DND-41 (cell line): ENCODE measurements around the gene BCL3.

Experiments used
- ATAC-seq: fragments of 200-7000 bp; cut with Tn5 transposase; 3 replicates; pipeline ENCODE4 v1.9.1; 2021; ENCODE audit warnings: low read depth; ENCODE audit not compliant: insufficient read depth
- DNase-seq: peaks from one replicate; pipeline ENCODE4 v3.0.0-alpha.2; 2020
- H2AFZ ChIP-seq: 2 replicates; pipeline ENCODE4 v1.6.0; 2012; ENCODE audit warnings: low read depth, low read length
- H3K27ac ChIP-seq: 2 replicates; pipeline ENCODE4 v1.5.1; 2012; ENCODE audit warnings: low read length, inconsistent platforms
- H3K27me3 ChIP-seq: fragments of 200-600 bp; sonication (generic); 2 replicates; pipeline ENCODE4 v1.6.0; 2012; ENCODE audit warnings: low read length, mild to moderate bottlenecking, inconsistent platforms; ENCODE audit not compliant: insufficient read depth, poor library complexity
- H3K36me3 ChIP-seq: 2 replicates; pipeline ENCODE4 v1.5.1; 2012; ENCODE audit warnings: low read length, inconsistent platforms; ENCODE audit not compliant: insufficient read depth
- H3K4me1 ChIP-seq: 2 replicates; pipeline ENCODE4 v1.5.1; 2012; ENCODE audit warnings: mild to moderate bottlenecking, low read length; ENCODE audit not compliant: insufficient read depth
- H3K4me2 ChIP-seq: 2 replicates; pipeline ENCODE4 v1.6.0; 2012; ENCODE audit warnings: mild to moderate bottlenecking, moderate library complexity, low read length, inconsistent platforms; ENCODE audit not compliant: insufficient read depth
- H3K4me3 ChIP-seq, 2 experiments: fragments of 200-600 bp in 1 of 2; shearing (Covaris generic) in 1 of 2; 2 replicates each; pipeline ENCODE4 v1.5.1; 2012 to 2016; ENCODE audit warnings: inconsistent platforms in 2 of 2, low read length in 2 of 2, mild to moderate bottlenecking in 2 of 2, low read depth in 1 of 2, moderate library complexity in 1 of 2
- H3K79me2 ChIP-seq: 2 replicates; pipeline ENCODE4 v1.6.0; 2012; ENCODE audit warnings: low read length, inconsistent platforms; ENCODE audit not compliant: insufficient read depth
- H3K9ac ChIP-seq: 2 replicates; pipeline ENCODE4 v1.6.0; 2012; ENCODE audit warnings: low read depth, mild to moderate bottlenecking, inconsistent platforms, low read length, moderate library complexity
- H3K9me3 ChIP-seq: 2 replicates; pipeline ENCODE4 v1.5.1; 2012; ENCODE audit warnings: low read length, moderate library complexity, mild to moderate bottlenecking, inconsistent platforms; ENCODE audit not compliant: insufficient read depth, severe bottlenecking
- H4K20me1 ChIP-seq: 2 replicates; pipeline ENCODE4 v1.6.0; 2012; ENCODE audit warnings: low read length; ENCODE audit not compliant: insufficient read depth
- CTCF ChIP-seq: IDR thresholded peaks from 2 replicates; pipeline ENCODE4 v1.5.1; 2012; ENCODE audit warnings: borderline replicate concordance, low read length, moderate library complexity, mild to moderate bottlenecking; ENCODE audit not compliant: poor library complexity, severe bottlenecking; ENCODE audit errors: extremely low read depth
- EZH2 ChIP-seq: IDR thresholded peaks from 3 replicates; pipeline ENCODE4 v1.6.1; 2012; ENCODE audit warnings: borderline replicate concordance, low read depth, mild to moderate bottlenecking, moderate library complexity, low read length, inconsistent platforms; ENCODE audit not compliant: severe bottlenecking

Gene BCL3

GRCh38 chr19:44725251-44725650, 23.3 kb upstream of the BCL3 start:
- H3K36me3 ChIP-seq: no peaks in the 10 kb centered on the region
- ATAC-seq: no peak

GRCh38 chr19:44725684-44726083, 22.8 kb upstream of the BCL3 start:
- Histone ChIP-seq H4K20me1 (peaks cover 8% of the 10 kb centered on the region; the same call in 1 of the 2 replicates), H2AFZ (no peak overlapping the region), H3K27ac (no peak overlapping the region), H3K9ac (no peak overlapping the region), H3K4me2 (no peak overlapping the region), H3K36me3 (no peaks in the 10 kb centered on the region), H3K4me1 (peaks cover 7% of the 10 kb centered on the region), H3K79me2 (no peaks in the 10 kb centered on the region), H3K9me3 (no peaks in the 10 kb centered on the region), H3K4me3 (no peak overlapping the region), H3K27me3 (no peaks in the 10 kb centered on the region)
- DNase-seq: no peak
- ATAC-seq: no peak
- TF ChIP-seq EZH2: no peak
- TF ChIP-seq CTCF: no peak

More at GRCh38 chr19:44725251-44725650, 23.3 kb upstream of the BCL3 start:
- TF ChIP-seq EZH2 (no peak), CTCF (no peak)
- Histone ChIP-seq H3K9ac (no peak overlapping the region), H3K27me3 (no peaks in the 10 kb centered on the region), H4K20me1 (peaks cover 8% of the 10 kb centered on the region; the same call in 1 of the 2 replicates), H3K4me1 (peaks cover 7% of the 10 kb centered on the region), H3K4me3 (no peak overlapping the region), H2AFZ (no peak overlapping the region), H3K9me3 (no peaks in the 10 kb centered on the region), H3K79me2 (no peaks in the 10 kb centered on the region), H3K27ac (no peak overlapping the region), H3K4me2 (no peak overlapping the region)
- no peak for DNase-seq

- H3K36me3 ChIP-seq: no peaks in the 10 kb centered on the region
- H3K4me3 ChIP-seq: no peak overlapping the region
- ATAC-seq: no peak
- H3K27me3 ChIP-seq: no peaks in the 10 kb centered on the region
- no peak overlapping the region for H2AFZ ChIP-seq
- peaks cover 7% of the 10 kb centered on the region for H3K4me1 ChIP-seq
- H3K79me2 ChIP-seq: no peaks in the 10 kb centered on the region
- no peak overlapping the region for H3K27ac ChIP-seq
- no peak for DNase-seq
- no peaks in the 10 kb centered on the region for H3K9me3 ChIP-seq
- no peak overlapping the region for H3K4me2 ChIP-seq
- H4K20me1 ChIP-seq: peaks cover 8% of the 10 kb centered on the region; the same call in 1 of the 2 replicates
- TF ChIP-seq EZH2 (no peak), CTCF (no peak)
- H3K9ac ChIP-seq: no peak overlapping the region
These were observed 22.0 kb upstream of the BCL3 start for GRCh38 chr19:44726465-44726864.

GRCh38 chr19:44728178-44728577, 20.3 kb upstream of the BCL3 start:
- peaks cover 8% of the 10 kb centered on the region; the same call in 1 of the 2 replicates for H4K20me1 ChIP-seq
- H2AFZ ChIP-seq: no peak overlapping the region
- no peaks in the 10 kb centered on the region for H3K4me1 ChIP-seq
- no peak overlapping the region for H3K27ac ChIP-seq
- no peak for ATAC-seq
- no peak overlapping the region for H3K9ac ChIP-seq
- H3K36me3 ChIP-seq: no peaks in the 10 kb centered on the region
- H3K27me3 ChIP-seq: no peaks in the 10 kb centered on the region
- TF ChIP-seq CTCF (no peak), EZH2 (no peak)
- no peak overlapping the region for H3K4me2 ChIP-seq
- no peak for DNase-seq
- H3K79me2 ChIP-seq: no peaks in the 10 kb centered on the region
- no peak overlapping the region for H3K4me3 ChIP-seq
- no peaks in the 10 kb centered on the region for H3K9me3 ChIP-seq
